SU-DHL-6 (cell line): Measurements from ENCODE around the gene LTB.

Experiments used
- EZH2phosphoT487 ChIP-seq: fragments of 200-600 bp; sonication (generic), shearing (Covaris generic); conservative IDR thresholded peaks from 2 replicates; pipeline ENCODE4 v1.6.1; 2018; ENCODE audit warnings: mild to moderate bottlenecking, antibody characterized with exemption, low read length, moderate library complexity, mixed read lengths
- TF ChIP-seq, protein P1 (sequence below): fragments of 200-600 bp; sonication (generic); IDR thresholded peaks from one replicate; pipeline ENCODE4 v1.5.1; 2017; ENCODE audit warnings: antibody characterized with exemption, mild to moderate bottlenecking, low read length, moderate library complexity; ENCODE audit not compliant: insufficient read depth, poor library complexity, severe bottlenecking

DNA sequence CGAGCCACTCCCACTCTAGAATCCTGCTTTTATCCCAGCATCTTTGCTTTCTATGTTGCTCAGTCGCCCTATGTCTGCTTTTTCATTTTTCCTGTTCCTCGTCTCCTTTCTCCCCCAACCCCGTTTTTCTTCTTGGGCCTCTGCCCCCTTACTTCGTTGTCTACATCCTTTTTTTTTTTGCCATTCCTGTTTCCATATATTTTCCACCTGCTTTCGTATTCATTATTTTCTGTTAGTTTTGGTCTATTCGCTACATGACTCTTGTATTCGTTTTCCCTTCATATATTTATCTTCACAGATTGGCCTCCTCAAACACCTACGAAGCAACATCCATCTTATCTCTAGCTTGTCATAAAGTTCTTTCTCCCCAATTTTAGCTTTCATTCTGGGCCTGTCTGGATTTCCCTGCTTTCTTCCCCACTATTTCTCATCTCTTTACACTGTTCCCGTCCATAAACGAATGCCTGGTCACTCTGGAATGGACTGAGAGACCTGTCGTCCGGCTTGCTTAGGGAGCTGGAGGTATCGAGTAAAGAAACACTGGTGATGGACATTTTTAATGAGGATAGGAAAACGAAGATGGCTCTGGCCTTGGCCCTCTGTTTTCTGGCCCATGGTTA, 39.2 kb upstream of the LTB start:
- TF ChIP-seq, protein P1, sequence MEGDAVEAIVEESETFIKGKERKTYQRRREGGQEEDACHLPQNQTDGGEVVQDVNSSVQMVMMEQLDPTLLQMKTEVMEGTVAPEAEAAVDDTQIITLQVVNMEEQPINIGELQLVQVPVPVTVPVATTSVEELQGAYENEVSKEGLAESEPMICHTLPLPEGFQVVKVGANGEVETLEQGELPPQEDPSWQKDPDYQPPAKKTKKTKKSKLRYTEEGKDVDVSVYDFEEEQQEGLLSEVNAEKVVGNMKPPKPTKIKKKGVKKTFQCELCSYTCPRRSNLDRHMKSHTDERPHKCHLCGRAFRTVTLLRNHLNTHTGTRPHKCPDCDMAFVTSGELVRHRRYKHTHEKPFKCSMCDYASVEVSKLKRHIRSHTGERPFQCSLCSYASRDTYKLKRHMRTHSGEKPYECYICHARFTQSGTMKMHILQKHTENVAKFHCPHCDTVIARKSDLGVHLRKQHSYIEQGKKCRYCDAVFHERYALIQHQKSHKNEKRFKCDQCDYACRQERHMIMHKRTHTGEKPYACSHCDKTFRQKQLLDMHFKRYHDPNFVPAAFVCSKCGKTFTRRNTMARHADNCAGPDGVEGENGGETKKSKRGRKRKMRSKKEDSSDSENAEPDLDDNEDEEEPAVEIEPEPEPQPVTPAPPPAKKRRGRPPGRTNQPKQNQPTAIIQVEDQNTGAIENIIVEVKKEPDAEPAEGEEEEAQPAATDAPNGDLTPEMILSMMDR: no peak
- TF ChIP-seq EZH2phosphoT487: no peak
